Measurements from ENCODE around the gene CADM2. TPM values are rescaled to one million over a fixed set of nuclear protein-coding genes. Genes with fewer than 3 reads are reported as not detected.

Gene CADM2
- total RNA-seq, 1 experiment from 2014 or later: 10.9 TPM

GRCh38 chr3:85800676-85801075 lies 841.9 kb downstream of the CADM2 start:
- H3K79me2 ChIP-seq (ENCODE audit: insufficient read depth, low read length): no peaks in the 10 kb centered on the region
- no peak overlapping the region for H2AK5ac ChIP-seq (ENCODE audit: insufficient read length, low read length)
- H2BK5ac ChIP-seq (ENCODE audit: insufficient read length, low read length): no peak overlapping the region
- Mint-ChIP-seq H3K27ac (no peak overlapping the region), H3K9me3 (peaks cover 14 to 16% of the 10 kb centered on the region in 2 experiments; a peak in 4 of 5 replicates), H3K4me3 (no peak overlapping the region), H3K36me3 (ENCODE audit: insufficient read depth in 1 of 3, low read depth in 3 of 3) (peaks cover 0 to 6% (median 2%) of the 10 kb centered on the region in 3 experiments; a peak in 2 of 7 replicates), H3K4me1 (peaks cover 8 to 10% of the 10 kb centered on the region in 2 experiments), H3K27me3 (ENCODE audit: low read depth) (no peaks in the 10 kb centered on the region)
- no peak overlapping the region for H2BK20ac ChIP-seq (ENCODE audit: low read depth, low read length, poor library complexity, severe bottlenecking)
- no peak overlapping the region for H2BK120ac ChIP-seq (ENCODE audit: low read depth, low read length, poor library complexity, severe bottlenecking)
- no peak overlapping the region for H3K23ac ChIP-seq (ENCODE audit: insufficient read length, low read depth, low read length)
- no peaks in the 10 kb centered on the region for H3K23me2 ChIP-seq (ENCODE audit: insufficient read length, low read depth, low read length, poor library complexity, severe bottlenecking)
- H3K18ac ChIP-seq (ENCODE audit: insufficient read length, low read depth, low read length): no peak overlapping the region
- no peak overlapping the region for H3K9ac ChIP-seq (ENCODE audit: extremely low read depth, insufficient read length, low read length)
- H3K14ac ChIP-seq (ENCODE audit: insufficient read depth, low read length): no peak overlapping the region
- H3T11ph ChIP-seq (ENCODE audit: low read length): no peak overlapping the region
- no CpG with 5 or more reads among the region's 3 CpGs for WGBS (ENCODE audit: extremely low coverage, insufficient read length, low lambda C conversion rate)
- no peak overlapping the region for H4K91ac ChIP-seq (ENCODE audit: insufficient read length, low read depth, low read length)
- no peak for DNase-seq
- H3K27ac ChIP-seq (ENCODE audit: insufficient read length, low read depth, low read length): no peak overlapping the region
- no peak overlapping the region for H4K8ac ChIP-seq (replicated peaks; ENCODE audit: insufficient read length, low read depth, low read length)
- no peak overlapping the region for H2BK12ac ChIP-seq (ENCODE audit: insufficient read length, low read depth, low read length)
- H4K5ac ChIP-seq (ENCODE audit: insufficient read length, low read depth, low read length): no peak overlapping the region
- H3K79me1 ChIP-seq (ENCODE audit: insufficient read depth, low read depth, low read length, poor library complexity, severe bottlenecking): no peaks in the 10 kb centered on the region
- no peaks in the 10 kb centered on the region for H3K9me3 ChIP-seq (ENCODE audit: control insufficient read depth, low read depth, low read length)
- no peak overlapping the region for H2BK15ac ChIP-seq (ENCODE audit: low read depth, low read length)
- H3K4me1 ChIP-seq (ENCODE audit: insufficient read depth, low read length): no peaks in the 10 kb centered on the region; the same call in 1 of the 2 replicates
- no peaks in the 10 kb centered on the region for H3K27me3 ChIP-seq (ENCODE audit: insufficient read depth, low read length)
- TF ChIP-seq CTCF (conservative IDR thresholded peaks at IDR 0.05): no peak
- H3K4me2 ChIP-seq (ENCODE audit: insufficient read depth, insufficient read length, low read length): no peak overlapping the region
- no peak overlapping the region for H3K4ac ChIP-seq (ENCODE audit: low read depth, low read length)
- no peaks in the 10 kb centered on the region for H4K20me1 ChIP-seq (ENCODE audit: control insufficient read depth, insufficient read depth, insufficient read length)
- no peak overlapping the region for H2AFZ ChIP-seq (ENCODE audit: low read length)
- no peak overlapping the region for H3K56ac ChIP-seq (ENCODE audit: insufficient read length, low read depth, low read length)

Data from H9 (cell line).